H9 (cell line): Measurements from ENCODE around the gene FNDC1. TPM values are rescaled to one million over a fixed set of nuclear protein-coding genes. Genes with fewer than 3 reads are reported as not detected.

Experiments used
- DNase-seq: peaks from one replicate; pipeline ENCODE4 v3.0.0-alpha.2; 2017
- H2AFZ ChIP-seq: one replicate; pipeline ENCODE4 v1.6.1; 2013; ENCODE audit warnings: mild to moderate bottlenecking, low read length, control low read depth, moderate library complexity
- H2AK5ac ChIP-seq: 2 replicates; pipeline ENCODE4 v1.6.1; 2013; ENCODE audit warnings: low read length, control low read depth, mixed read lengths; ENCODE audit not compliant: insufficient read length
- H2BK120ac ChIP-seq: one replicate; pipeline ENCODE4 v1.6.1; 2013; ENCODE audit warnings: low read depth, mild to moderate bottlenecking, low read length, control low read depth, inconsistent platforms; ENCODE audit not compliant: poor library complexity, severe bottlenecking
- H2BK12ac ChIP-seq: 2 replicates; pipeline ENCODE4 v1.6.1; 2013; ENCODE audit warnings: low read length, control low read depth, mixed read lengths, low read depth; ENCODE audit not compliant: insufficient read length
- H2BK15ac ChIP-seq: 2 replicates; pipeline ENCODE4 v1.6.1; 2013; ENCODE audit warnings: low read depth, low read length, control low read depth
- H2BK20ac ChIP-seq: one replicate; pipeline ENCODE4 v1.6.1; 2013; ENCODE audit warnings: low read depth, mild to moderate bottlenecking, low read length, control low read depth, inconsistent platforms; ENCODE audit not compliant: poor library complexity, severe bottlenecking
- H2BK5ac ChIP-seq: 2 replicates; pipeline ENCODE4 v1.6.1; 2013; ENCODE audit warnings: low read length, control low read depth, mixed read lengths; ENCODE audit not compliant: insufficient read length
- H3K14ac ChIP-seq: 2 replicates; pipeline ENCODE4 v1.6.1; 2013; ENCODE audit warnings: low read length, control low read depth; ENCODE audit not compliant: insufficient read depth
- H3K18ac ChIP-seq: 2 replicates; pipeline ENCODE4 v1.6.1; 2013; ENCODE audit warnings: low read depth, mild to moderate bottlenecking, mixed read lengths, low read length, control low read depth; ENCODE audit not compliant: insufficient read length
- H3K23ac ChIP-seq: 2 replicates; pipeline ENCODE4 v1.6.1; 2013; ENCODE audit warnings: low read length, control low read depth, mixed read lengths, low read depth; ENCODE audit not compliant: insufficient read length
- H3K23me2 ChIP-seq: 2 replicates; pipeline ENCODE4 v1.6.1; 2013; ENCODE audit warnings: low read depth, mild to moderate bottlenecking, mixed read lengths, low read length, control low read depth; ENCODE audit not compliant: insufficient read length, poor library complexity, severe bottlenecking
- H3K27ac ChIP-seq: 2 replicates; pipeline ENCODE4 v1.5.1; 2013; ENCODE audit warnings: low read length, control low read depth, mixed read lengths, low read depth; ENCODE audit not compliant: insufficient read length
- H3K27me3 ChIP-seq: 2 replicates; pipeline ENCODE4 v1.6.1; 2013; ENCODE audit warnings: low read length, control low read depth, inconsistent platforms; ENCODE audit not compliant: insufficient read depth
- H3K4ac ChIP-seq: 2 replicates; pipeline ENCODE4 v1.6.1; 2013; ENCODE audit warnings: low read depth, mild to moderate bottlenecking, control low read depth, inconsistent platforms, low read length, moderate library complexity
- H3K4me1 ChIP-seq: 2 replicates; pipeline ENCODE4 v1.6.1; 2013; ENCODE audit warnings: low read length, control low read depth, inconsistent platforms; ENCODE audit not compliant: insufficient read depth
- H3K4me2 ChIP-seq: 2 replicates; pipeline ENCODE4 v1.6.1; 2013; ENCODE audit warnings: low read length, control low read depth, mixed read lengths; ENCODE audit not compliant: insufficient read length, insufficient read depth
- H3K56ac ChIP-seq: 2 replicates; pipeline ENCODE4 v1.6.1; 2013; ENCODE audit warnings: low read depth, mild to moderate bottlenecking, mixed read lengths, low read length, control low read depth; ENCODE audit not compliant: insufficient read length
- H3K79me1 ChIP-seq: 2 replicates; pipeline ENCODE4 v1.6.1; 2013; ENCODE audit warnings: low read depth, mild to moderate bottlenecking, moderate library complexity, low read length, control low read depth, inconsistent platforms; ENCODE audit not compliant: insufficient read depth, poor library complexity, severe bottlenecking
- H3K79me2 ChIP-seq: 2 replicates; pipeline ENCODE4 v1.6.1; 2013; ENCODE audit warnings: low read length, control low read depth, inconsistent platforms; ENCODE audit not compliant: insufficient read depth
- H3K9ac ChIP-seq: 2 replicates; pipeline ENCODE4 v1.6.1; 2013; ENCODE audit warnings: low read length, control low read depth, mixed read lengths; ENCODE audit not compliant: insufficient read length; ENCODE audit errors: extremely low read depth
- H3K9me3 ChIP-seq: one replicate; pipeline ENCODE4 v1.6.1; 2013; ENCODE audit warnings: low read depth, low read length, inconsistent platforms; ENCODE audit not compliant: control insufficient read depth
- H3T11ph ChIP-seq: one replicate; pipeline ENCODE4 v1.6.1; 2013; ENCODE audit warnings: mild to moderate bottlenecking, low read length, control low read depth, inconsistent platforms
- H4K20me1 ChIP-seq: one replicate; pipeline ENCODE4 v1.6.1; 2013; ENCODE audit not compliant: control insufficient read depth, insufficient read length, insufficient read depth
- H4K5ac ChIP-seq: 2 replicates; pipeline ENCODE4 v1.6.1; 2013; ENCODE audit warnings: low read depth, mild to moderate bottlenecking, mixed read lengths, low read length, control low read depth; ENCODE audit not compliant: insufficient read length
- H4K8ac ChIP-seq: replicated peaks from 2 replicates; pipeline ENCODE4 v1.6.1; 2013; ENCODE audit warnings: low read length, control low read depth, mixed read lengths, low read depth; ENCODE audit not compliant: insufficient read length
- H4K91ac ChIP-seq: 2 replicates; pipeline ENCODE4 v1.6.1; 2013; ENCODE audit warnings: low read depth, mild to moderate bottlenecking, moderate library complexity, mixed read lengths, low read length, control low read depth; ENCODE audit not compliant: insufficient read length
- H3K27ac Mint-ChIP-seq, 3 experiments: 2 replicates in 2 of 3; 3 replicates in 1 of 3; pipeline ENCODE4 v1.8.0; 2020 to 2021; ENCODE audit warnings: mixed read lengths in 3 of 3, mild to moderate bottlenecking in 1 of 3, moderate library complexity in 1 of 3
- H3K27me3 Mint-ChIP-seq: 2 replicates; pipeline ENCODE4 v1.8.0; 2021; ENCODE audit warnings: low read depth, mild to moderate bottlenecking, moderate library complexity, mixed read lengths
- H3K36me3 Mint-ChIP-seq, 3 experiments: 2 replicates in 2 of 3; 3 replicates in 1 of 3; pipeline ENCODE4 v1.8.0; 2020 to 2021; ENCODE audit warnings: low read depth in 3 of 3, mixed read lengths in 3 of 3; ENCODE audit not compliant: insufficient read depth in 1 of 3
- H3K4me1 Mint-ChIP-seq, 2 experiments: 2 replicates each; pipeline ENCODE4 v1.8.0; 2020; ENCODE audit warnings: mixed read lengths in 2 of 2
- H3K4me3 Mint-ChIP-seq, 2 experiments: 2 replicates in 1 of 2; 3 replicates in 1 of 2; pipeline ENCODE4 v1.8.0; 2020 to 2021; ENCODE audit warnings: mild to moderate bottlenecking in 2 of 2, mixed read lengths in 2 of 2, moderate library complexity in 1 of 2
- H3K9me3 Mint-ChIP-seq, 2 experiments: 2 replicates in 1 of 2; 3 replicates in 1 of 2; pipeline ENCODE4 v1.8.0; 2020; ENCODE audit warnings: mild to moderate bottlenecking in 2 of 2, mixed read lengths in 2 of 2, moderate library complexity in 1 of 2
- WGBS: extraction: QIAGEN DNeasy Blood & Tissue Kit; methylation state at CpG from one replicate; pipeline ENCODE4 v1.1.7; 2013; ENCODE audit warnings: missing lambda C conversion rate, low lambda C conversion rate, mixed read lengths; ENCODE audit not compliant: insufficient read length; ENCODE audit errors: extremely low coverage; 5-methylcytosine and 5-hydroxymethylcytosine counted together
- total RNA-seq: library from RNA; stranded (reverse); gene quantifications from 2 replicates; pipeline ENCODE4 v1.2.1, GENCODE V29; 2021
- TF ChIP-seq, protein P1 (sequence below): fragments of 200-600 bp; sonication (generic); conservative IDR thresholded peaks from 3 replicates; pipeline ENCODE4 v1.8.0; 2021; ENCODE audit warnings: antibody characterized with exemption, mild to moderate bottlenecking

Gene FNDC1
- total RNA-seq, 1 experiment from 2014 or later = 0.24 TPM

DNA sequence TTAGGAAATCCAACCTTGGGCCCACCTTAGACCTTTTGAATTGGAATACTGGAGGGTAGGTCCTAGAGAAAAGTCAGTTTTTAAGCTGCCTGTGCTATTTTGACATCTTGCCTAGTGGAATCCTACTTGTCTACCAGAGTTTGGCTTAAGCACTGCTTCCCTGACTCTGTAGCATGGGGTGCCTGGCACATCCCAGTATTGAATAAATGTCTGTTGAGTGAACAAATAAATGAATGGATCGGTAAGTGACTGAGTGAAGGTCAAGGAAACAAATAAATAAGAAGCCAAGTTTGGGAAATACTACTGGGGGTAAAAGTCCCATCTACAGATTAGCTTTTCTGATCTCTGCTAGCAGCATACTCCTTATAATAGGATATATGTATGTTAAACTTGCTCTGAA lies 140.5 kb downstream of the FNDC1 start:
- Histone ChIP-seq H4K5ac (no peak overlapping the region), H2BK5ac (no peak overlapping the region), H3K79me1 (no peaks in the 10 kb centered on the region), H3K18ac (no peak overlapping the region), H3K23me2 (no peaks in the 10 kb centered on the region), H3K4me1 (no peaks in the 10 kb centered on the region), H3K4me2 (no peak overlapping the region), H2BK15ac (no peak overlapping the region), H3K14ac (no peak overlapping the region), H3K79me2 (no peaks in the 10 kb centered on the region), H3K9ac (no peak overlapping the region), H4K91ac (no peak overlapping the region), H3K4ac (no peak overlapping the region), H4K8ac (no peak overlapping the region), H3K27me3 (no peaks in the 10 kb centered on the region), H4K20me1 (no peaks in the 10 kb centered on the region), H3K23ac (no peak overlapping the region), H2BK12ac (no peak overlapping the region), H2BK120ac (no peak overlapping the region), H2BK20ac (no peak overlapping the region), H2AFZ (no peak overlapping the region), H3K56ac (no peak overlapping the region), H3K9me3 (no peaks in the 10 kb centered on the region), H3K27ac (no peak overlapping the region), H3T11ph (no peak overlapping the region), H2AK5ac (no peak overlapping the region)
- Mint-ChIP-seq H3K9me3 (peaks cover 0 to 44% of the 10 kb centered on the region in 2 experiments; a peak in 2 of 5 replicates), H3K4me3 (no peak overlapping the region), H3K27ac (no peak overlapping the region), H3K36me3 (no peaks in the 10 kb centered on the region), H3K4me1 (no peaks in the 10 kb centered on the region; a peak in 1 of 4 replicates), H3K27me3 (no peaks in the 10 kb centered on the region; the same call in 1 of the 2 replicates)
- no CpG with 5 or more reads among the region's 1 CpG for WGBS
- TF ChIP-seq, protein P1, sequence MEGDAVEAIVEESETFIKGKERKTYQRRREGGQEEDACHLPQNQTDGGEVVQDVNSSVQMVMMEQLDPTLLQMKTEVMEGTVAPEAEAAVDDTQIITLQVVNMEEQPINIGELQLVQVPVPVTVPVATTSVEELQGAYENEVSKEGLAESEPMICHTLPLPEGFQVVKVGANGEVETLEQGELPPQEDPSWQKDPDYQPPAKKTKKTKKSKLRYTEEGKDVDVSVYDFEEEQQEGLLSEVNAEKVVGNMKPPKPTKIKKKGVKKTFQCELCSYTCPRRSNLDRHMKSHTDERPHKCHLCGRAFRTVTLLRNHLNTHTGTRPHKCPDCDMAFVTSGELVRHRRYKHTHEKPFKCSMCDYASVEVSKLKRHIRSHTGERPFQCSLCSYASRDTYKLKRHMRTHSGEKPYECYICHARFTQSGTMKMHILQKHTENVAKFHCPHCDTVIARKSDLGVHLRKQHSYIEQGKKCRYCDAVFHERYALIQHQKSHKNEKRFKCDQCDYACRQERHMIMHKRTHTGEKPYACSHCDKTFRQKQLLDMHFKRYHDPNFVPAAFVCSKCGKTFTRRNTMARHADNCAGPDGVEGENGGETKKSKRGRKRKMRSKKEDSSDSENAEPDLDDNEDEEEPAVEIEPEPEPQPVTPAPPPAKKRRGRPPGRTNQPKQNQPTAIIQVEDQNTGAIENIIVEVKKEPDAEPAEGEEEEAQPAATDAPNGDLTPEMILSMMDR = no peak
- no peak for DNase-seq
